ENCODE data around the gene CBX5.

DNA sequence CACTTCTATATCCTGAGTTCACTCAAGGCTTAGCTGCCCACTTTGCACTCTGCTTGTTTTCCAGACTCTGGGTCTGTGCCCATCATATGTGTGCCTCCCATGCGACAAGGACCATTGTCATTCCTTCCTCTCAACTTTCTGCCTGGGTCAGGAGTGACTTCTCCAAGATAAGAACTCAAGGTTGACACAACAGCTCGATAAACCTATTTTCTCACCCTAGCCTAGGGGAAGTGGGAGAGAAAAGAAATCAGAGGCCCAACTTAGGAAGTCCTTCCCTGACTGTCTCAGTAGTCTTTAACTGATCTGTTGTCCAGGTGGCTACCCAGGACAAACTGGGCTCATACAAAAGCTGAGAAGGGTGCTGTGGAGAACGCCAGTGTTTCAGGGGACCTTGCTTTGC is 92.8 kb downstream of the CBX5 start:
- TF ChIP-seq ZNF274 (IDR thresholded peaks at IDR 0.05; ENCODE audit: low read depth, low read length) (no peak), SUZ12 (IDR thresholded peaks at IDR 0.05; ENCODE audit: extremely low read depth, insufficient read depth, insufficient read length) (no peak), YY1 (IDR thresholded peaks at IDR 0.05; ENCODE audit: insufficient read depth, insufficient read length) (no peak)

Data from NT2/D1 (cell line).